IPS-18c (cell line): ENCODE data around the gene PLP1.

Experiments
- H3K4me3 ChIP-seq: 2 replicates; pipeline ENCODE4 v1.7.0; 2013; ENCODE audit warnings: low read depth, mild to moderate bottlenecking, low read length, moderate library complexity; ENCODE audit not compliant: insufficient read depth
- H3K9me3 ChIP-seq: one replicate; pipeline ENCODE4 v1.6.1; 2013; ENCODE audit warnings: mild to moderate bottlenecking, low read length, moderate library complexity; ENCODE audit not compliant: control insufficient read depth, insufficient read depth

The PLP1 gene

DNA sequence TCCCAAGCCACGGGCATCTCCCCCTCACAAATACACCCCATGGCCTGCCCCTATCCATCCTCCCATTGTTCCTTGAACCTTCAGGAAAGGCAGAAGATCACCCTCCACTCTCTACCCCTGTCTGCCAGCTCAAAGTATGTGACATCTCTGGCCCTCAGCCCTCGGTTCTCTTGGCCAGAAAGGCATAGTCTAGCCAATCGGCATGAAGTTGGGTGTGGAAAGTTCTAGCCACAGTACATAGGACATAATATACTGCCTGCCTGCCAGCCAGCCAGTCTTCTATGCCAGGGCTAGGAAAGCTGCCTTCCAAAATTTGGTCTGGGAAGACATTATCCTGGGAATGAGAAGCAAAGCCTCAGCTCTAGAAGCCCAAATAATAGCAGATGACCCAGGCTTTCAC lies 3.2 kb upstream of the PLP1 start:
- no peaks in the 10 kb centered on the region for H3K9me3 ChIP-seq
- no peak overlapping the region for H3K4me3 ChIP-seq

DNA sequence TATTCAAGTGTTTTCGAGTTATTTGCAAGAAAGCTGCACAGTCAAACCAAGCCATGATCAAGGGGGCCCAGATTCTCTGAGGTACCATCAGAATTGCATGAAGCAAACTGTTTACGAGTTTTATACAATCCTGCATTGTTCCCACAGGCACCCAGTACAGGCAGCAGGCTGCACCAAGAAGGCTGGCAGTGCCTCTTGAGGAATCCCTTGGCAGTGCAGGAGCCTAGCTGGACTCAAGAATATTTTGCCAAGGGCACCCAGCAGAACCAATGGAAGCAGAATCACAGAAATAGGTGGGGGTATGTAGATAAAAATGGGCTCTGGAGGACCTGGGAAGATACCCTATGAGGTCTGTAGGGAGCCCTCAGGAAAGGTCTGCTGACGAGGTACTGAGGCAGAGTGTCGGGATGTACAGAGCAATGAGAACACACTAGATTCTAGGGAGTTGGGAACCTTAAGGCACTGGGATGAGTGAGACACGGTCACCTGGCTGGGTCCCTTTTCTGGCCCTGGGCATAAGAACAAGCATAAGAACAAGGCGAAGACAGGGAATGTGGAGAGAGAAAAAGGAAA lies 2.5 kb upstream of the PLP1 start:
- Histone ChIP-seq H3K4me3 (no peak overlapping the region), H3K9me3 (no peaks in the 10 kb centered on the region)

DNA sequence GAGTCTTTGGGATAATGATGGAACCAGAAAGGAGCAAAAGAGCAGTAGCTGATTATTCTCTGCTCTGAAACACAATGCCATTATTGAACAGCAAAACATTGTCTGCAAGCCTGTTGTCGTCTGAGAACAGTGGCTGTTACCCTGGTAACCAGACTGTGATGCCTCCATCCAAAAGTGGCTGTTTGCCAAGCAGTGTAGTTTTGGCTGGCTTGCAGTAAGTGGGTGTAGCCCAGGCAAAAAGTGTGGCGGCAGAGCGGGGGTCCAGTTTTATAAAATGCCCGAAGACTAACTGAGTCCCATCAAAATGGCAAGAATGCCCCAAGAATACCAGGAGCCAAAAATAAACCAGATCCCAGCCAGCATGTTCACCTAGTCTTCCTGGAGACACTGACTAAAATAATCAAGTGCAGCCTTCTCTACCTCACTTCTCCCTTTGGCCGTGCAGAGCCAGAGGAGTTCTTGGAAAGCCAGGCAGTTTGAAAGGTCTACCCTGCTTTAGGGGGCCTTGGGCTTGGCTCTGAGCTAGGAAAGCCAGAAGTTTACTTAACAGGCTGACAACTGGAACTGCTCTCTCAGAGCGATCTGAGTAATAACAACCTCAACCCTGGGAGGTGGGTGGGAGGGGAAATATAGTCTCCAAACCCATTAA lies 2.6 kb downstream of the PLP1 start:
- H3K9me3 ChIP-seq = no peaks in the 10 kb centered on the region
- no peak overlapping the region for H3K4me3 ChIP-seq

DNA sequence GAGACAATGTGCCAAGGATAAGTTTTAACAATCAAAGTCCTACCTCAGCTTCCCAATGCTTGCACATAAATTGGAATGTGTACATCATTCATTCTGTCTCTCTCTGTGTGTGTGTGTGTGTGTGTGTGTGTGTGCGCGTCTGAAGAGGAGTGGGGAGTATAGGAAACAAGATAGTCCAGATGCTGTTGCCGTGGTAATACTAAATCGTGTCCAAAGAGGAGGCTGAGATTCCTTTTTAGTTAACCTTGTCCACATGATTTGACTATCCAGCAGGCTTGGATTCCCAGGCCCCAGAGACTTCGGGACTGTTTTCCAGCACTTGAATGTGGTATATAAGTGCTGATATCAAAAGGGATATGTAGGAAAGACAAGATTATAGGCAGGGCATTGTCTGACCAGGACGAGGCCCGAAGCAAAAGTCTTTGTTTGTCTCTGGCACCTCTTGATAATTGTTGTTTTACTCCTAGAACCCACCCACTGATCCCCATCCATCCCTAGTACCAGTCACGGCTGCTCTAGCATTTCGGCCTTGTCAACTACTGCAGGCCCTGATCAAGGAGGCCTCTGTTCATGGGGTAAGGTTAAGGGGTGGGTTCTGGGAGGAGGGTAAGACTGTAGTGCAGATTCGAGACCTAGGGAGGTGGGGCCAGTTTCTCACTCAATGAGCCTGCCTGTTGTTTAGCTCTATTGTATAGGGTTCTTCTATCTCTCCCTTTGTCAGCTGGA lies 3.9 kb downstream of the PLP1 start:
- Histone ChIP-seq H3K9me3 (no peaks in the 10 kb centered on the region), H3K4me3 (no peak overlapping the region)

DNA sequence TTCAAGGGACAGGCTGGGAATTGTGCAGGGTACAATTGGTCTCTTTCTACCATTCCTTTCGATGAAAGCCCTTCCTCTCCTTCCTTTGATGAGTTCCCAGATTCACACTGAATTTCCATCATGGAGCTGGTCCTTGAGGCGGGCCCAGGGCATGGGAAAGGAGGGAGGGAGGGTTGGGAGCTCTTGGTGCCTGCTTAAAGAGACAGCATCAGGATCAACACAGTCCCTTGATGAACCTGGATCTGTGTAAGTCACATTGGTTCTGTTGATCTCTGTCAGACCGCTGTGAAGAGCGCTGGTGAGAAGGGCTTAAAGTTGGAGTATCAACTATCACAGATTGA lies 4.4 kb downstream of the PLP1 start:
- Histone ChIP-seq H3K9me3 (no peaks in the 10 kb centered on the region), H3K4me3 (no peak overlapping the region)

DNA sequence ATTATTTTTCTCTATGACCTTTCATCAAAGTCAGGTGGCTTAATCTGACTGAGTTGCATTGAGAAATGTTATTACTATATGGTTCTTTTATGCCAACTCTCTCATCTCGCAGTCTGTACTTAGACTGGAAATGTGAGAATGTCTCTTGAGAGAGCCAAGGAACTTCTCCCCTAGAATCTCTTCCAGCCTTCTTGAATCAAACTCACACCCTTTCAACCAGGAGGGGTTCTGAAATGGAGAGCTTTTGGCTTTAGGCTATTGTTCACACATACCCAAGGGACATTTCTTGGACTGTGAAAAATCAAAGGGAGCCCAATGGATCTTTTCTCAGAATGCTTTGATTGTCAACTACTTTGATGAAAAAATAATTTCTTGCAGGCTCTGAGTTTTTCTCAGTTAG lies 5.1 kb downstream of the PLP1 start:
- Histone ChIP-seq H3K9me3 (no peaks in the 10 kb centered on the region), H3K4me3 (no peak overlapping the region)

DNA sequence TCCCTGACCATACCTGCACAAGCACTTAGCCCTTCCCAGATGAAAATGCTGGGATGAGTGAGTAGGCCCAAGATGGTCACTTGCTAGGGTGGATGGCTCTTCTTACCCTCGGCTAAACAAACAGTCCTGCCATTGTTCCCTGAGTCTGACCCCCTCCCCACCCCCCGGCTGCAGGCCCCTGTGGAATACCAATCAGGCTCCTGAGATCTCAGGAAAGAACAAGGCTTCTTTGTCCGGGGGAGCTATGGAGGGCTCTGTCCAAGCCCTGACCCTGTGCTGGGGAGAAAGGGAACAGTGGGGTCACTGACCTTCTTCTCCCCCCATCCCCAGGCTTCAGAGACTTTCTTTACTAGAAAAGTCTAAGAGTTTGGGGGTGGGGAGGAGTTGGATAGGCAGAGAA lies 6.0 kb downstream of the PLP1 start:
- Histone ChIP-seq H3K4me3 (no peak overlapping the region), H3K9me3 (no peaks in the 10 kb centered on the region)

DNA sequence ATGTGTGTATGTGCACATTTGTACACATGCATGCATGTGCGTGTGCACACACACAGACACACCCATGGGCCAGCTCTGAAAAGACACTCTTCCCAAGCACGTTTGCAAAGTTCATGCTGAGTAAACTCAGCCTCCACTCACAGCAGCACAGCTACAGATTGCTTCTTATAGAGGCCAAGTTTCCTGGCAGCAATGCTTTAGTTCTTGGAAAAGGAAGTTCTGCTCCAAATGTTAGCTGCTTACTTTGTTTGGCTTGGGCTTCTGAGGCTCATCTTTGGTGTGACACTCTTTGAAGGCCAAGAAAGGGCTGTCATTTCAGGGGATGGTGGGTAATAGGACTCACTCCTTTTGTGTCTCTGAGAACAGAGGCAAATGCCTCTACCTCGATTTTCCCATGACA lies 6.6 kb downstream of the PLP1 start:
- Histone ChIP-seq H3K9me3 (no peaks in the 10 kb centered on the region), H3K4me3 (no peak overlapping the region)

DNA sequence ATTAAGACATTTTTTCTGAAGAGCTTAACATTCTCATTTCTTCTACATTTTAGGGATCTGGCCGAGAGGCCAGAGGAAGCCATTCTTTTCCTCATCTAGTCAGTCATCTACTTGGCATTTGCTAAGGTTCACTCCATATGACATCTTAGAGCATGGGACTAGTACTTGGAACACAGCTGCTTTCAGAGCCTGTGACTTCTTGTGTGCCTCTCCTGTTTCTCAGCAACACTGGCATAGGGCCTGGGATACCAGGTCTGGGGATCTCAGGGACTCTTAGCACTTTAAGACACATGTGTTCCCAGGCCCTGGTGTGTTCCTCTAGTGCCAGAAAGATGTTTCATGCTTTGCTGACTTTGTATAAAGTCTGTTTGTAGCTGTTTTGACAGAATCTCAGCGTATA lies 7.3 kb downstream of the PLP1 start:
- no peak overlapping the region for H3K4me3 ChIP-seq
- no peaks in the 10 kb centered on the region for H3K9me3 ChIP-seq

DNA sequence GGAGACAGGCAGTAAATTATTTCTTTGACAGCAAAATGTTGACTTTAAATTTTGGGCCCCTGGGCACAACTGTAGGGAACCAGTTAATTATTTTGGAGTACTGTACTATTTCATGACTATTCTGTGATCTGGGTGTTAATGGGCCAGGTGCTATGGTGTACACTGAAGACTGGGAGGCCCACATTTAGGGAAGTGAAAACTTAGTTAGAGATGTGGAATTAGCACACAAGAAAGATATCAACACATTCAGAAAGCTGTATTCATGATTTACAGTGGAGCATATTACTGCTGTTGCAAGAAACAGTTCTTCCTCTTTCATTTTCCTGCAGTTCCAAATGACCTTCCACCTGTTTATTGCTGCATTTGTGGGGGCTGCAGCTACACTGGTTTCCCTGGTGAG lies 12.4 kb downstream of the PLP1 start:
- Histone ChIP-seq H3K4me3 (no peak overlapping the region), H3K9me3 (no peaks in the 10 kb centered on the region)

DNA sequence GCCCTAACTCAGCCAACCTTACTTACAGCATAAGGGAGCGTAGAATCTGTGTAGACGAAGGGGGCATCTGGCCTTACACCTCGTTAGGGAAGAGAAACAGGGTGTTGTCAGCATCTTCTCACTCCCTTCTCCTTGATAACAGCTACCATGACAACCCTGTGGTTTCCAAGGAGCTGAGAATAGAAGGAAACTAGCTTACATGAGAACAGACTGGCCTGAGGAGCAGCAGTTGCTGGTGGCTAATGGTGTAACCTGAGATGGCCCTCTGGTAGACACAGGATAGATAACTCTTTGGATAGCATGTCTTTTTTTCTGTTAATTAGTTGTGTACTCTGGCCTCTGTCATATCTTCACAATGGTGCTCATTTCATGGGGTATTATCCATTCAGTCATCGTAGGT lies 14.6 kb downstream of the PLP1 start:
- Histone ChIP-seq H3K9me3 (no peaks in the 10 kb centered on the region), H3K4me3 (no peak overlapping the region)

DNA sequence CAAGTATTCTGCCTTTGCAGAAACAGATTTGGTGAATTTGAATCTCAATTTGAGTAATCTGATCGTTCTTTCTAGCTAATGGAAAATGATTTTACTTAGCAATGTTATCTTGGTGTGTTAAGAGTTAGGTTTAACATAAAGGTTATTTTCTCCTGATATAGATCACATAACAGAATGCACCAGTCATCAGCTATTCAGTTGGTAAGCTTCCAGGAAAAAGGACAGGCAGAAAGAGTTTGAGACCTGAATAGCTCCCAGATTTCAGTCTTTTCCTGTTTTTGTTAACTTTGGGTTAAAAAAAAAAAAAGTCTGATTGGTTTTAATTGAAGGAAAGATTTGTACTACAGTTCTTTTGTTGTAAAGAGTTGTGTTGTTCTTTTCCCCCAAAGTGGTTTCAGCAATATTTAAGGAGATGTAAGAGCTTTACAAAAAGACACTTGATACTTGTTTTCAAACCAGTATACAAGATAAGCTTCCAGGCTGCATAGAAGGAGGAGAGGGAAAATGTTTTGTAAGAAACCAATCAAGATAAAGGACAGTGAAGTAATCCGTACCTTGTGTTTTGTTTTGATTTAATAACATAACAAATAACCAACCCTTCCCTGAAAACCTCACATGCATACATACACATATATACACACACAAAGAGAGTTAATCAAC lies 15.3 kb downstream of the PLP1 start:
- no peaks in the 10 kb centered on the region for H3K9me3 ChIP-seq
- H3K4me3 ChIP-seq = no peak overlapping the region

DNA sequence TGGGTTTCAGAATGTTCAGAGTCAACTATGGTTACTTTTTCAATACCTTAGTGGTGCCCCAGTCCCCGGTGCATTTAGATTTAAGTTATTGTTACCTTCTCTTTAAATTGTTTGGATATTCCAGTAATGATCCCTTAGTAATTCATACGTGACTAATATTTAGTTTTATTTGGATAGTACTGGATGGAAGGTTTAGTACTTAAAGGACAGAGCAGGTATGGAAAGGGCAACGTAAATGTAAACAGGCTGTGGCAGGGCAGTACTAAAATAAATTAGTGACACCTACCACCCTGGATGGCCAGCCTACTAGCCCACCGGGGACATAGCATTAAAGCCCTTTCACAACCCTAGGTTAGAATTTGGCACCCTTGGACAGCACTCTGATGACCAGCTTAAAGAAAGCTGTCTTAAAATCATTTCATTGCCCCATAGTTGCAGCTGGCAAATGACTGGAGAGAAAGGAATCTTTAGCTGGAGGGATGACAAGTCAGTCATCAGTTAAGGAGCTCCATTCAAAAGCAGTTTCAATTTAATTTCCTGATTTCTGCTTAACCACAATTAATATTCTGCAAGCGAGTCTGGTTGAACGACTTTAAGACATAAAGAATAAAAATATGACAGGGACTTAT lies 16.4 kb downstream of the PLP1 start:
- Histone ChIP-seq H3K4me3 (no peak overlapping the region), H3K9me3 (no peaks in the 10 kb centered on the region)

DNA sequence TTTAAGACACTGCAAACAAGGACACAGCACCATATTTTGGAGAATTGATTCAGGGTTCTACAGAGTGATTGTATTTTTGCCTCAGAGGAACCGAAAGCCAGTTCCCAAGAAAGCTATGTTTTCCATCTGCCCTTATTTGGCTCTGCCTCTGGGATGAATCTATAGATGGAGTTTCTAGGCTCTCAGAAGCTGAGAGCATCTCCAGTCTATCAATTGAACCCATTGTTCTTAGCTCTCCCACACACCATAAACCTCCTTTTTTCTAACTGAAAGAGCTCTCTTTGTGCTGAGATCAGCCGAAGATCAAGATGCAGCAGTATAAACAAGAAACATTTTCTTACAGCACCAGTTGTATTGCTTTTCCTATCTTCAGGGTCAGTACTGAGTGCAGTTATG lies 16.9 kb downstream of the PLP1 start:
- H3K9me3 ChIP-seq = no peaks in the 10 kb centered on the region
- H3K4me3 ChIP-seq = no peak overlapping the region

DNA sequence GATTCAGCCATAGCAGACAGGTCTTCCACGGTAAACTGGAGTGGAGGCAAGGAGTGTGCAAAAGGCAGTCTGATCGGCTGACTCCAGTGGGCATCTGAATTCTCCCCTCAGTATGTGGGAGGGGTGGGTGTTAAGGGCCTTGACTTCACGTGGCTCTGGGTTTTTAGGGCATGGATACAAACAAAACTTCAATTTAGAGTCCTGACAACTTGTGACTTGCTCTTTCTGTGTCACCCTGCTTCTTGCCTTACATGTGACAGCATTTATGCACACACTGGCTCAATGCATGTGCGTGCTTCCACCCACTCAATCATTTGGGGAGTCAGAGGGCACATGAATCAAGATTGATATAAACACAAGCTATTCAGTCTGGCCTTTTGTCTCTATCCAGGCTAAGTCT lies 17.5 kb downstream of the PLP1 start:
- H3K4me3 ChIP-seq = no peak overlapping the region
- H3K9me3 ChIP-seq = no peaks in the 10 kb centered on the region

DNA sequence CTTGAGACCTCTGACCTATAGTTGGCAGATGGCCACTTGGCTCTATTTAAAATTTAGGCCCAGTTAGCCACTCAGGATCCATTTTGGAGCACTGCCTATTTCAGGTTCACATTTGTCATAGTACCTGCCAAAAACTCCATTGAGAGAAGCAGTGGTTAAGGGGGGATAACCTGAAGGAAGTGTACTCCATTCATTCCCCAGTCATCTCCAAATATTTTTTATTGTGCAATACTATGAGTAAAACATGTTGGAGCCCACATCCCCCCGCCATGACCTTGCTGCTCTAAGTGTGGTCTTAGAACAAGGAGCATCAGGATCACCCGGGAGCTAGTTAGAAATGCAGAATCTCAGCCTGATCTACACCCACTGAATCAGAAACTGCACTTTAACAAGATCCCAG lies 21.1 kb downstream of the PLP1 start:
- Histone ChIP-seq H3K4me3 (no peak overlapping the region), H3K9me3 (no peaks in the 10 kb centered on the region)

DNA sequence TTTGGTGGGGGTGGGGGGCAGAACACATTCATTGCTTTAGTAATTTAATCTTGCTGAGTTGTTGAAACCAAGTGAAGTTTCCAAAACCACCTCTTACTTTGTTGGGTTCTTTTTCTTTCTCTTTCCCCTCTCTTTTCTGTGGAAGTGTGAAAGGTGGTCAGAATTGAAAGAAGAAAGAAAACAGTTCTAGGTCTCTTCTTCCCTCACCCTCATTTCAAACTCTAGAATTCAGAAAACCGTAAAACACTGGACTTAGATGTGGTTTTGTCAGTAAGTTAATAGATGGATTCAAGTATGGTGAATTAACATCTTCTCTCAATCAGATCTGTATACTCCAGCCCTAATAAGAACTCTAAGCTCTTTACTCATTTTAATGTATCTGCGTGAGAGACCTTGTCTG lies 23.7 kb downstream of the PLP1 start:
- no peaks in the 10 kb centered on the region for H3K9me3 ChIP-seq
- H3K4me3 ChIP-seq = no peak overlapping the region

DNA sequence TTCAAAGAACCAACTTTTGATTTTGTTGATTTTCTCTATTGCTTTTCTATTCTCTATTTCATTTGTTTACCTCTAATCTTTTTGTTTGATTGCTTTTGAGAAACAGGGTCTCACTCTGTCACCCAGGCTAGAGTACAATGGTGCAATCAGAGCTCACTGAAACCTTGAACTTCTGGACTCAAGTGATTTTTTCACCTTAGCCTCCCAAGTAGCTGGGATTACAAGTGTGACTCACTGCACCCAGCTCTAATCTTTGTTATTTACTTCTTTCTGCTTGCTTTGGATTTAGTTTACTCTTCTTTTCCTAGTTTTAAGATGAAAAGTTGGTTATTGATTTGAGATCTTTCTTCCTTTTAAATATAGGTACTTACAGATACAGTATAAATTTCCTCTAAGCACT lies 29.2 kb downstream of the PLP1 start:
- H3K9me3 ChIP-seq = no peaks in the 10 kb centered on the region
- H3K4me3 ChIP-seq = no peak overlapping the region
